ENCODE measurements around the gene FARP1.

FARP1 gene

DNA sequence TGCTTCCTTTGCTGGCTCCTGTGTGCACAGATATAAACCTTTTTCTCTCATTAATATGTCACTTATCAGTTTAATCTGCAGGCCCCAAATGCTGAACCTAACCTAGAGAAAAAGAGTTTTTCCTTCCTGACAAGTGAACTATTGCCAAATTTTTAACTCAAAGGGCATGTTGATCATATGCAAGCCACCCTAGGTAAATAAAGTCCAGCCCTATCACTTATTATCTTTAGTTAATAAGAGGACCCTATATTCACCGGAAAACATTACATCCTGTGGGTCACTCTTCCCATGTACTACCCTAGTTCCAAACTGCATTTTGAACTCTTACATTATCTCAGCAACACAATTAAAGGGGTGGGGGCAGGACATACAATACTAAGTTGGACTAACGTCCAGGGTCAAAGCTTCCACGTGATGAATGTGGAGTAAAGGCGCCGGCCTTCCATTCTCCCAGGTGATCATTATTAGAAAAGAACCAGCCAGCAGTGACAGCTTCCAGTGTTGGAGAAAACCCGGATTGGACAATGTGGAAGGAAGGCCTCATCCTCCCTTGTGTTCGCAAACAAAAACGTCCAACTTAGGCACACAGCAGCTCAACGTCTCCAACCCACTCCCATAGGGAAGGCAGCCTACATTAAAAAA lies 347.4 kb downstream of the FARP1 start:
- DNase-seq = no peak

DNA sequence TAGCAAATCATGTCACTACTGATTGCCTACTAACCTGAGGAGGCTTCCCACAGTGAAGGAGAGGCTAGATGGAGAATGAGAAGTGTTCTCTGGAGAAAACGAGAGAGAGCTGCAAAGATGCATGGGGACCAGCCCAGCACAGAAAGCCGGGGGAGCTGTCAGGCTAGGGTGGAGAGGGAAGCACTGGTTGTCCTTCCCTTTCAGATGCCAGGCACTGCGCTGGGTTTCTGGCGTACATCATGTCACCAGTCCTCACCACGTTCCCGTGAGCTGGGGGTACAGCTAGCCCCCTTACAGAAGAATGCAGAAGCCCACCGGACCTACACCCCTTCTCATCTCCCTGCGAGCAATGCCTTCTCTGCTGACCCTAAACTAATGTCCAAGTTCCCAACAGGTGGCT lies 348.0 kb downstream of the FARP1 start:
- no peak for DNase-seq

DNA sequence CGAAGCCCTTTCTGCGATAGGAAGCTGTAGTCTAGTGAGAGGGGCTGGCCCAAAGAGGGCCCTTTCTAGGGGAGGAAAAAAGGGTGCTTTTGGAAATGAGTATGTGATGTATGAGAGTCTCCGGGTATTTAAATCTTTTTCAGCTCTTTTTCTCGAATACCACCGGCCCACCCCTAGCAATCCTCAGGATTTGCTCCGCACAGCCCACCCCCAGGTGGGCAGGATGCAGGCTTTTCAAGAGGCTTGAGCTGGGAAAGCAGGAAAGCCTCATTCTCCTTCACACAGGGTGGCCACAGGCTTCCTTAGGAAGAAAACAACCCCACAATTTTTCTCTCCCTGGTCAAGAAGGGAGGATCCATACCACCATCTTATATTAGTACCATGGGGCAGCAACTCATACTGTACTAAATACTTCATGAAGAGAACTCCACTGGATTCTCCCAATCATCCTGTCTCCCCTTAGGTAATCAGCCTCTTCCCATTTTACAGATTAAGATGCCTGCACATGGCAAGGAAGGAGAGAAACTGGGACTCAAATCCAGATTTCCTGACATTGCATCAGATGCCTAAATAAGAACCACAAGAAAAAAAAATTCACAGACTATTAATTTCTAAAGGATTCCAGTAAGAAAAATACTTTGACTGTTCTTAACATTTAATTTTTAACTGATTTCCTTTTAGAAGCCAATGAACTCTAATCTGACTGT lies 349.6 kb downstream of the FARP1 start:
- no peak for DNase-seq

DNA sequence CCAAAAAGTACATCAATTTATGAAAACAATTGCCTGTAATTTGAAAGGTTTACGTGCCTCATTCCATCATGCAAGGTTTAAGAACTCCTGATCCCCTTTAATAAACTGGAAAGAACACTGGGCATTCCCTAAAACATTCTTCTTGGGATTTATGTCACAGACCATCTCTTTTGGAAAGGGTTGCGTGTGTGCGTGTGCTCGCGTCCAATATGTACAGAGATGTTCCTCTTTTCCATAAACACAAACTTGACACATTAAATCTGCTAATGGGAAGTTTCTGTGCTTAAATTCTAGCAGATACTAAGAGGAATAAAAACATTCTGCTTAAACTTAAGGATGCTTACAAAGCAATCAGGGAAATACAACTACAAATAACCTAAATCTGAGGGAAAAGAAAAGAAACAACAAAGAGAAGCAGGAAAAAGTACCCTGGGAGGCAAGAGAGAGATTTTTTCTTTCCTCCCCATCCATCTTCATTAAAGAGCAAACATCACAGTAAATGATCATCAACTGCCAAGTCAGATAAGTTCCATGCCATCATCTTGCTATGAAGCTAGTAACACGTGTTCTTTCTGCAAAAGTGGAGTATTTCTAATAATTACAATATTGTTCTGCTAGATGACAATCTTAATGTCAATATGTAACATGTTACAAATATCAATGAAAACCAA lies 350.3 kb downstream of the FARP1 start:
- DNase-seq = peak in 3 of 4 experiments; percentile 50 to 62 (median 51)

DNA sequence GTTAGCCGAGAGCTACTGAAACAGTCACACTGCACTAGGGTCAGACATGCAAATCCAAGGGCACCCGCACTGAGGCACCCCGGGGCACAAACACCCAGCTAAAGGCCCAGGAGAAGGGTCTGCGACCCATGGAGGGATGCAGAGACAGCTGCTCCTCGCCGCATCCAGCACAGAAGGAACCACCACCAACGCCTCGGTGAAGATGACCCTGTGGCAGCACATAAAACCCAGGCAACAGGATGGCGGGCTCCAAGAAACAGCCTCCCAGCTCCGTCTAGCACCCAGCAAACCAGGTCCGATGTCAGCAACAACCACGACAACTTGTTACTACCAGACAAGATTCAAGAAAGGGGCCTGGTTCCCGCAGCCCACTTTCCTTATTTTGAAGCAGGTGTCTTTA lies 351.9 kb downstream of the FARP1 start:
- DNase-seq = no peak

DNA sequence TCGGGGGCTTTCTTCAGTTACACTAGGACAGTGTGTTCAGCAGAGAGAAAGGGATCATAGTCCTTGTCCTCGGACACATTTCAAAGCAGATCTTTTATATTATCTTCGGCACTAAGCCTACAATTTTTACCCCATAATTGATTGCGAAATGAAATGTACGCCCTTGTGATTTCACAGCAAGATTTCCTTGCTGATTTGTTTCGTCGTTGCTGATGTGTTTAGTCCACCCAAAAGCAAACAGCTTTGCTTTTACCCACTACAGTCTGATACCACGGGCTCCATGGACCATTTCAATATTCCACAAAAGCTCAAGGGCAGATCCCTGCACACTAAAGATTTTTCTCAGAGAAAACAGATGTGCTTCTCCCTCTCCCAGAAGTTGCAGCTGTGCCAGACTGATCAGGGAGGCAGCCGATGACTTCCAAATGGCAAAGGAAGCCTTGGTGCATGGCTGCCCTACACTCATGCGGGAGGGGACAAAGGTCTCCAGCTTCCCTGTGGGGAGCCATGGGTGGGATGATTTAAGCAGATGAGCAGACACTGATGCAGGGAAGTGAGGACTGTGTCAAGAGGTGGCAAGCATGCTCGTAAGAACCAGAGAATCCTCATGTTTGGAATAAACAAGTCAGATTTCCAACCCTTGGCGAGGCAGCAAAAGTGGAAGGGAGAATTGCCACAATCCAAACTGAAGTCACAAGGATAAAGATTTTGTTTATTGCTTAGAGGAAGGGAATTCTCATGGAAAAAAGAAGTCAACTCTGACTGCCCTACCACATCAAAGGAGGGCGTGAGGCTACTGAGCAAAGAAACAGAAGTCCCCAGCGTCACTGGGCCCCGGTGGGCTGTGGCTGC lies 353.0 kb downstream of the FARP1 start:
- peak; percentile 27 to 58 (median 48) for DNase-seq

DNA sequence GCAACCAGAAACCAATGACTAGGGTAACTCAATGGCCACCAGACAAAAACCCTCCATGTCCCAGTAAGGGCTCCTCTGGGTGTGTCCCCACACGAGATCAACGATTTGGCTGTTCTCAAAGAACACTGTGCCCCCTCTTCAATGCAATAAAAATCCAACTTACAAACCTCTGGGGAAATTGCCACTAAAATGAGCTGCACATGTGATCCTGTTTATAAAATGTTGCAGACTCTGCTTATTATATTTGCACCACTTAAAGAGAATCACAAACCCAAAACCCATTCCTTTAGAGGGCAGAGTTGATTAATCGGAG lies 353.5 kb downstream of the FARP1 start:
- no peak for DNase-seq

DNA sequence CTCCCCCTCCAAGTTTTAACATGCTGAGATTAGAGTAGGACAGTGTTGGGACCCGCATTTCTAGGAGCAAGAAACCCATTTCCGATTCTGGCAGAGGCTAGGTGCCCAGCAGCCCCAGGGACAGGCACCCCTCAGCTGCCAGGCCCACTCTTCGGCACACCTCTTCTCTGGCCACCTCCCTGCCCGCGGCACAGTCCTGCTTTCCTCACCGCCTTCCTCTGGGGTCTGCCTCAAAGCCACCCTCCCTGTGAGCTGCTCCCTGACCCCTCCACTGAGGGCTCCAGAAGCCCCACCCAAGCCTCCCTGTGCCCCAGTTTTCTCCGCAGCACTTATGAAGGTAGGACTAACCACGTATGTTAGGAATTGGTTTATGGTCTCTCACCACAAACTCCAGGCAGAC lies 354.1 kb downstream of the FARP1 start:
- no peak for DNase-seq

DNA sequence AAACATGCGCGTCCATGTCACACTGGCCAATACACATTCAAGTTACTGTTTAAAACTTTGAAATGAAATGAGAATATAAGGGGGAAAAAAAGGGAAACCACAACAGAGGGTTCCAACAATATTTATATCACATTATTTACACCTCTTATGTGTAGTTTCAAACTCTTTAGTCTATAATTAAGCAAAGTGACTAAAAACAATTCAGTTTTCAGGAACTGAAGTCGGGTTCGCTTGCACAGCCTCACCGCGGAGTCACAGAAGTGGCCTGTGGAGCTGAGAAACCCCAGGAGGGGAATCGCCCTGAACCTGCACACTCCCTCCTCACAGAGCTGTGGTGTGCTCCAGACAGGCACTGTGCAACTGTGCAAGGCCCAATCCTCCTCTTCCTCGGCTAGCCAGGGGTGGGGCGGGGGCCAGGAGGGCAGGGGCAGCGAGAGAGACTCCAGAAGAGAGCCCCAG lies 358.1 kb downstream of the FARP1 start:
- DNase-seq = no peak

DNA sequence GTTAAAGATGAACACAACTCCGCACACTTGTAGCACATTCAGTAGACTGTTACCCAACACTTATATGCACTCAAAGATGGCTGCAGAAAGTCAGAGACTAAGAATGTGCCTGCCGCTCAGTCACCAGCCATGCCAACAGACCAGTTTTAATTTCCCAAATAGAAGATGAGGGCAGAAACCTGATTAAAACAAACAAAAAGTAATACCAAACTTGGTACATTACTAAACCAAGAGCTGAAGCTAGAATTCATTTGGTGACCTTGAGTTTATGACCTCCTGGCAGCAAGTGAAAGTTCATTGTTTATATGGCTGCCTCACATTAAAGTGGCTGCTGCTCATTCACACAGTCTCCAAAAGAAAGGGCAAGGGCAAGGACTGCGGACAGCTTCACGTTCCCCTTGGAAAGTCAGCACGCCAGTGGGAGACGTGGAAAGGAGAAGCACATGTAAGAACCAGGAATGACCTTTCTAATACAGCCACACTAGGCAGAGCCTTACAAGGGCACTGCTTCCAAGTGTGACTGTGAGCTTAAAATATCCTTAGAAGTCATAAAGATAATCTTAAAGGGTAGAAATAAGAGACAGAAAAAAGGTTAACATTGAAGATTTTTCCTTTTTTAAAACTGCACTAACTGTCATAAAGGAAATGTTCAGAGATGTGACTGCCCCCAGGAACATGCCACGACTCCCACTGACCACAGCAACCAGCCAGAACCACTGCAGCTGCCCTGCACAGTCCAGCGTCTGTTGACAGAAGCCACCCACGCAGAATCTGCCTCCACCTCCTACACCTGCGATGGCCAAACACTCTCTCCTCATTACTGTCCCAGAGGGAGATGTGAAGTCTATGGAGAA lies 360.5 kb downstream of the FARP1 start:
- peak in 3 of 4 experiments; percentile 35 to 58 (median 39) for DNase-seq

DNA sequence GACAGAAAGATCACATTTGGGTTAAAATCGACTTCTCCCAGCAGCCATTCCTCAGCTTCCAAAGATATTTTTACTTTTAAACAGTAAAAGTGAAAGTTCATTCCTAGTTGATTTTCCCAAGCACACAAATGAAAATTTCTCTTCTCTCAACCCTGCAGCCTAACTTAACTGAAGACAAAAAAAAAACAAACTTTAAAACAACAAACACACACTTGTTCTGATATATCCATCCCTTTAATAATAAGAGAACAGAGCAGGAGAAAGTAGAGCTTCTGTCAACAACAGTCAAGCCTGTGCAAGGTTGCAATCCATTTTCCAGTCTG lies 361.1 kb downstream of the FARP1 start:
- DNase-seq = no peak

DNA sequence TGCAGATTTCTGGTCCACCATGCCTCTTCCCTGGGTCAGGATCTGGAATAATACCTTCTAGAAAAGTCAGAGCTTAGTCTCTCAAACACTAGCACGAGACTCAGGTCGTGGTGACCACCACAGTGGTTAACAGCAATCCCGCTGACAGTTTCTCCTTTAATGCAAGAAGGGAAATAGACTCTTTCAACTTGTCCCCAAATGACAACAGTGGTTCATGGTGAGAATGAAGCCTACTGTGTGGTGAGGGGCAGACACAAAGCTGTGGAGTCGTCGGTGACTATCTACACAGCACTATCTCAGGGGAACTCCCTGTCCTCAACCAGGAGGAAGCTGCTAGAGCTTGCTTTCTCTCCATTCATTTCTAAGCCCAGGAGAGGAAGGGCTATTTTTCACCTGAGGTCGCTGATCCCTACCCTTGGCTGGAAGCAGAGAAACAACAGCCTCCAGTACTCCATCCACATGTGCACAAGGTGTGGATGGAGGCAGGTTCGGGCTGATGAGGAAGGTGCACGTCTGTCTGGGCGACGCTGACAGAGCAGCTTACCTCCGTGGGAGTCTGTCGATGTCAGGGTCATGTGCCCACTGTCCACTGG lies 361.6 kb downstream of the FARP1 start:
- DNase-seq = peak in 3 of 4 experiments; percentile 21 to 27 (median 24)

All from suppressor macrophage (primary cell).